ENCODE results near the gene SPTB. TPM values are rescaled to one million over a fixed set of nuclear protein-coding genes. Genes with fewer than 3 reads are reported as not detected.

The SPTB gene
- total and polyA plus RNA-seq, 9 of the 15 experiments (the other 6 are each of a cell fraction or from before 2014, with no cell fraction given) = 0.21 to 45.9 (median 11.7) TPM

DNA sequence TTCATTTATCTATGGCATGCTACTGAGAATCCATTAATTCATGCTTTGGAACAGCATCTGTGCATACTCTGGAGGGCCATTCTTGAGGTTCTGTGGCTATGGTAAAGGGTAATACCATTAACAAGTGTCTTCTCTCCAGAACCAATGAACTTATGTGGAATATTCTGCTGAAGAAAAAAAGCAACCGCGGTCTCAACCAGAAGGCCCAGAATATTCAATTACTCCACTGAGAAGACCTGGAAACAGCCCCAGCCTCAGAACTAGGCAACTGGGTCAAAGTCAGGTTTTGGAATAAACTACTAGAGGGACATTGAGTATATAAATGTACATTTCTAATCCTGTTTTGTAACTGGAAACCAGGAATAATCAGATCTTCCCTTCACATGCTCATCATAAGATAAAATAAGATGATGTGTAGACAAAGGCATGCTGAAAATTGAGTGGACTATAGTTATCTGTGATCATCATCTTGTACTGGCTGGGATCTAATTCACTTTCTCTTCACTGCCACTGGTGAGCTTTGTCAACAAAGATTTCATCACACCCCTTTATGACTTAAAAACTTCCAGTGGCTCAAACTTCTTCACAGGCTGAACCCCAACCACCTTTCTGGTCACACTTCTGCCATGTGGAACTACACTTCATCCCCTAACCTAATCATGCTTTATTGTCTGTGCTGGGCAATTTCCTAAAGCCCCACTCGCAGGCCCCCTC is 6.0 kb downstream of the SPTB start:
- ATAC-seq (no peak), DNase-seq (ENCODE audit: extremely low read depth in 1 of 4, low spot score in 3 of 4) (no peak), FAIRE-seq (no peak)
- intact Hi-C loops (cut with micrococcal nuclease) (no loop called here), in situ Hi-C loops (cut with MboI) (no loop called here)
- no peak overlapping the region for H3K4me3 ChIP-seq
- H3K9me3 ChIP-seq (replicated peaks; ENCODE audit: control insufficient read depth, insufficient read depth, low read depth, low read length) = no peaks in the 10 kb centered on the region
- ChIA-PET CTCF (ENCODE audit: low intra/inter-chr PET ratio) (no interaction called here), POLR2A (interaction anchor here (1.1 kb wide), 1 partner anchor 26 kb away, joined by 4 read pairs; no protein-coding TSS in a partner anchor)
- peaks cover 94% of the 10 kb centered on the region for H3K79me2 ChIP-seq (ENCODE audit: control insufficient read depth, insufficient read depth, low read length)
- no peaks in the 10 kb centered on the region for H3K27me3 ChIP-seq (ENCODE audit: control insufficient read depth in 2 of 2, insufficient read depth in 2 of 2, low read length in 2 of 2)
- H3K9me1 ChIP-seq (ENCODE audit: control insufficient read depth, insufficient read depth, low read length) = no peaks in the 10 kb centered on the region
- no peak overlapping the region for H3K27ac ChIP-seq (ENCODE audit: extremely low read depth, low read depth, low read length)
- H3K4me1 ChIP-seq (replicated peaks in 1 of 2; ENCODE audit: control insufficient read depth in 2 of 2, insufficient read depth in 2 of 2, low read length in 2 of 2) = peaks cover 8 to 21% of the 10 kb centered on the region in 2 experiments; a peak in 4 of 5 replicates
- no peaks in the 10 kb centered on the region for H4K20me1 ChIP-seq (replicated peaks; ENCODE audit: control insufficient read depth, insufficient read depth, low read length)
- 61% methylated on average over 3 of the region's 3 CpGs for WGBS (ENCODE audit: insufficient coverage, low coverage, missing lambda C conversion rate)
- H3K4me2 ChIP-seq (ENCODE audit: insufficient read depth, low read length) = no peak overlapping the region
- H3K36me3 ChIP-seq (ENCODE audit: control insufficient read depth, insufficient read depth, low read length) = peaks cover 8% of the 10 kb centered on the region
- H3K9ac ChIP-seq (ENCODE audit: insufficient read depth in 1 of 2, low read depth in 2 of 2, low read length in 2 of 2) = no peak overlapping the region
- no TSS peak for BruUV-seq (replicated peaks)
- TF ChIP-seq, protein P1, sequence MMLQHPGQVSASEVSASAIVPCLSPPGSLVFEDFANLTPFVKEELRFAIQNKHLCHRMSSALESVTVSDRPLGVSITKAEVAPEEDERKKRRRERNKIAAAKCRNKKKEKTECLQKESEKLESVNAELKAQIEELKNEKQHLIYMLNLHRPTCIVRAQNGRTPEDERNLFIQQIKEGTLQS (IDR thresholded peaks at IDR 0.05) = peak; percentile 43; the same call in 1 of the 2 replicates
- TF ChIP-seq, protein P1 (CRISPR knock-in tag; conservative IDR thresholded peaks at IDR 0.05) = no peak
- TF ChIP-seq BACH1 (tag; IDR thresholded peaks at IDR 0.05) = no peak
- peak; percentile 22; the same call in 1 of the 2 replicates for TF ChIP-seq JUND (IDR thresholded peaks at IDR 0.05; ENCODE audit: borderline replicate concordance, low read depth, low read length)
- no peak for TF ChIP-seq JUND (tag; IDR thresholded peaks at IDR 0.05; ENCODE audit: borderline replicate concordance, low read depth, low read length)
- TF ChIP-seq, protein P2, sequence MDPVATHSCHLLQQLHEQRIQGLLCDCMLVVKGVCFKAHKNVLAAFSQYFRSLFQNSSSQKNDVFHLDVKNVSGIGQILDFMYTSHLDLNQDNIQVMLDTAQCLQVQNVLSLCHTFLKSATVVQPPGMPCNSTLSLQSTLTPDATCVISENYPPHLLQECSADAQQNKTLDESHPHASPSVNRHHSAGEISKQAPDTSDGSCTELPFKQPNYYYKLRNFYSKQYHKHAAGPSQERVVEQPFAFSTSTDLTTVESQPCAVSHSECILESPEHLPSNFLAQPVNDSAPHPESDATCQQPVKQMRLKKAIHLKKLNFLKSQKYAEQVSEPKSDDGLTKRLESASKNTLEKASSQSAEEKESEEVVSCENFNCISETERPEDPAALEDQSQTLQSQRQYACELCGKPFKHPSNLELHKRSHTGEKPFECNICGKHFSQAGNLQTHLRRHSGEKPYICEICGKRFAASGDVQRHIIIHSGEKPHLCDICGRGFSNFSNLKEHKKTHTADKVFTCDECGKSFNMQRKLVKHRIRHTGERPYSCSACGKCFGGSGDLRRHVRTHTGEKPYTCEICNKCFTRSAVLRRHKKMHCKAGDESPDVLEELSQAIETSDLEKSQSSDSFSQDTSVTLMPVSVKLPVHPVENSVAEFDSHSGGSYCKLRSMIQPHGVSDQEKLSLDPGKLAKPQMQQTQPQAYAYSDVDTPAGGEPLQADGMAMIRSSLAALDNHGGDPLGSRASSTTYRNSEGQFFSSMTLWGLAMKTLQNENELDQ (CRISPR knock-in tag; IDR thresholded peaks at IDR 0.05; ENCODE audit: borderline replicate concordance) = no peak
- no peak for TF ChIP-seq CEBPG (CRISPR knock-in tag; IDR thresholded peaks at IDR 0.05)
- peak; percentile 42 to 49; a peak in 2 of 4 replicates for TF ChIP-seq CEBPG (tag; conservative IDR thresholded peaks at IDR 0.05 in 1 of 2, IDR thresholded peaks at IDR 0.05 in 1 of 2)
- peak; percentile 30; the same call in 1 of the 2 replicates for TF ChIP-seq CTBP1 (IDR thresholded peaks at IDR 0.05; ENCODE audit: borderline replicate concordance)
- peak in 1 of 2 experiments; percentile 75; a peak in 2 of 4 replicates for TF ChIP-seq FOXA3 (CRISPR knock-in tag; conservative IDR thresholded peaks at IDR 0.05 in 1 of 2, IDR thresholded peaks at IDR 0.05 in 1 of 2)
- TF ChIP-seq, protein P3, sequence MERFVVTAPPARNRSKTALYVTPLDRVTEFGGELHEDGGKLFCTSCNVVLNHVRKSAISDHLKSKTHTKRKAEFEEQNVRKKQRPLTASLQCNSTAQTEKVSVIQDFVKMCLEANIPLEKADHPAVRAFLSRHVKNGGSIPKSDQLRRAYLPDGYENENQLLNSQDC (CRISPR knock-in tag; IDR thresholded peaks at IDR 0.05) = no peak
- TF ChIP-seq CEBPB (tag; IDR thresholded peaks at IDR 0.05) = peak; percentile 46
- no peak for TF ChIP-seq FUS (optimal IDR thresholded peaks at IDR 0.05; ENCODE audit: low read depth, low read length)
- TF ChIP-seq ZNF165 (CRISPR knock-in tag; IDR thresholded peaks at IDR 0.05; ENCODE audit: borderline replicate concordance) = no peak
- no peak overlapping the region for H2AFZ ChIP-seq (ENCODE audit: low read depth, low read length)

Data from K562 (cell line).